ENCODE results near the gene PHAF1. TPM values are rescaled to one million over a fixed set of nuclear protein-coding genes. Genes with fewer than 3 reads are reported as not detected.

PHAF1 gene
- total and polyA plus RNA-seq, 2 of the 8 experiments (the other 6 are each of a cell fraction or from before 2014, with no cell fraction given), result 18.6 to 26.4 TPM

DNA sequence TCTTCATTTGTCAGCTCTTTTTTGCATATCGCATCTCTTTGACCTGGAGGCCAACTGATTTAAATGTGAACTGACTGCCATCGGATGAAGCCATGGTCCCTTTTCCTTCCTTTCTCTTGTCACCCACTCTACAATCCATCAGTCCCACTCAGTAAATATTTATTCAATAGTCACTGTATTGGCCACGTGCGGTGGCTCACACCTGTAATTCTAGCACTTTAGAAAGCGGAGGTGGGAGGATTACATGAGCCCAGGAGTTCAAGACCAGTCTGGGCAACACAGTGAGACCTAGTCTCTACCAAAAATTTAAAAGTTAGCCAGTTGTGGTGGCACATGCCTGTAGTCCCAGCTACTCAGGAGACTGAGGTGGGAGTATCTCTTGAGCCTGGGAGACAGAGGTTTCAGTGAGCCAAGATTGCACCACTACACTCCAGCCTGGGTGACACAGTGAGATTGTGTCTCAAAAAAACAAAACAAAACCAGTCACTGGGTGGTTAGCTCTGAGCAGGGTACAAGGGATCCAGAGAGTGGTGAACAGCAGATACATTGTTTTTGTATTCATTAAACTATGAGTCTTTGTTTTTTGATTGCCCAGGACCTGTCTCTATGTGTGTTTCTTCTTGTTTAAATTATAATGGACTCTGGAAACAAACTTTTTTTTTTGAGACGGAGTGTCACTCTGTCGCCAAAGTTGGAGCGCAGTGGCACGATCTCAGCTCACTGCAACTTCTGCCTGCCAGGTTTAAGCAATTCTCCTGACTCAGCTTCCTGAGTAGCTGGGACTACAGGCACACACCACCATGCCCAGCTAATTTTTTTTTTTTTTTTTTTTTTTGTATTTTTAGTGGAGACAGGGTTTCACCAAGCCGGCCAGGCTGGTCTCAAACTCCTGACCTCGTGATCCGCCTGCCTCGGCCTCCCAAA is 6.9 kb downstream of the PHAF1 start:
- no peak overlapping the region for H3K4ac ChIP-seq (replicated peaks; ENCODE audit: insufficient read length, low read depth, low read length)
- no peaks in the 10 kb centered on the region for H3K23me2 ChIP-seq (ENCODE audit: low read depth, low read length)
- H2AK5ac ChIP-seq (ENCODE audit: low read depth, low read length), result no peak overlapping the region
- H4K91ac ChIP-seq (replicated peaks; ENCODE audit: insufficient read length, low read length), result no peak overlapping the region
- no peak overlapping the region for H2BK120ac ChIP-seq (replicated peaks; ENCODE audit: low read depth, low read length)
- TF ChIP-seq POLR2A (IDR thresholded peaks at IDR 0.05; ENCODE audit: control extremely low read depth in 1 of 2, low read depth in 2 of 2, low read length in 2 of 2) (no peak), BRCA1 (IDR thresholded peaks at IDR 0.05; ENCODE audit: low read depth, low read length) (no peak)
- H3K4me1 ChIP-seq (replicated peaks in 1 of 4; ENCODE audit: control insufficient read depth in 3 of 4, insufficient read depth in 4 of 4, low read length in 3 of 4), result 0 out of 7 replicates have a peak, but pooled peaks cover 0 to 2% (median 0%) of the 10 kb centered on the region in 4 experiments
- H4K20me1 ChIP-seq (replicated peaks in 1 of 2; ENCODE audit: control insufficient read depth in 1 of 2, insufficient read depth in 2 of 2, low read length in 2 of 2), result peaks cover 3 to 9% of the 10 kb centered on the region in 2 experiments
- FAIRE-seq, result no peak
- no peak overlapping the region for H3K27ac ChIP-seq (ENCODE audit: low read depth, low read length)
- no peak overlapping the region for H4K8ac ChIP-seq (ENCODE audit: extremely low read depth, insufficient read depth, low read length)
- ChIA-PET POLR2A (ENCODE audit: partially characterized antibody) (no interaction called here), CTCF (ENCODE audit: partially characterized antibody) (interaction anchor here (0.6 to 3.6 kb wide), 10 partner anchors 9 to 140 kb away, joined by 3 to 22 read pairs (median 5); partner anchors contain the start of genes B3GNT9, FBXL8 and TRADD)
- no peak for DNase-seq (ENCODE audit: low read depth in 1 of 2, low spot score in 2 of 2)
- WGBS, 2 experiments (ENCODE audit: extremely low coverage in 1 of 2, insufficient coverage in 1 of 2, insufficient read length in 1 of 2, insufficient replicate concordance in 2 of 2, low coverage in 1 of 2, low lambda C conversion rate in 2 of 2, missing lambda C conversion rate in 1 of 2), result 91% methylated on average over 13 of the region's 13 CpGs; no CpG with 5 or more reads in 1 of the 2 experiments
- H2BK5ac ChIP-seq (ENCODE audit: low read depth, low read length), result no peak overlapping the region
- H2AFZ ChIP-seq (ENCODE audit: low read length), result no peak overlapping the region
- H3K4me3 ChIP-seq (ENCODE audit: extremely low read depth in 1 of 4, insufficient read depth in 2 of 4, low read depth in 3 of 4, low read length in 4 of 4), result no peak overlapping the region
- peaks cover 4 to 44% of the 10 kb centered on the region in 2 experiments; a peak in 3 of 4 replicates for H3K79me2 ChIP-seq (ENCODE audit: control insufficient read depth in 1 of 2, insufficient read depth in 2 of 2, low read length in 2 of 2)
- H3K36me3 ChIP-seq (ENCODE audit: control insufficient read depth in 2 of 4, insufficient read depth in 4 of 4, low read length in 3 of 4), result peaks cover 0 to 10% (median 2%) of the 10 kb centered on the region in 4 experiments; a peak in 3 of 8 replicates
- peaks cover 11% of the 10 kb centered on the region; the same call in 1 of the 2 replicates for H3K79me1 ChIP-seq (ENCODE audit: low read depth, low read length)
- no peak overlapping the region for H3K14ac ChIP-seq (ENCODE audit: insufficient read length)
- H2BK20ac ChIP-seq (ENCODE audit: low read length), result no peak overlapping the region
- H3K56ac ChIP-seq (replicated peaks; ENCODE audit: insufficient read length, low read depth, low read length), result no peak overlapping the region
- H3K9me3 ChIP-seq (ENCODE audit: insufficient read depth in 2 of 2, low read depth in 1 of 2, low read length in 1 of 2), result no peaks in the 10 kb centered on the region
- no peak overlapping the region for H3K9ac ChIP-seq (replicated peaks in 1 of 4; ENCODE audit: extremely low read depth in 1 of 4, low read depth in 3 of 4, low read length in 3 of 4)
- no peak overlapping the region for H3K18ac ChIP-seq (ENCODE audit: extremely low read depth, low read length)
- no peak overlapping the region for H2BK12ac ChIP-seq (ENCODE audit: low read depth, low read length)
- H3K27me3 ChIP-seq (replicated peaks in 1 of 4; ENCODE audit: control insufficient read depth in 3 of 4, extremely low read depth in 1 of 4, insufficient read depth in 3 of 4, low read length in 3 of 4), result no peaks in the 10 kb centered on the region
- H3K4me2 ChIP-seq (ENCODE audit: insufficient read depth in 1 of 2, low read depth in 2 of 2, low read length in 2 of 2), result no peak overlapping the region
- H4K5ac ChIP-seq (ENCODE audit: insufficient read length, low read depth, low read length), result no peak overlapping the region
- no peak overlapping the region for H3K23ac ChIP-seq (ENCODE audit: insufficient read length)
- H2BK15ac ChIP-seq (ENCODE audit: low read length), result no peak overlapping the region

Data from H1 (cell line).